ENCODE data around the gene NRXN3. TPM values are rescaled to one million over a fixed set of nuclear protein-coding genes. Genes with fewer than 3 reads are reported as not detected.

NRXN3 gene
- total and polyA plus RNA-seq, 2 experiments from 2014 or later: 1.0 to 1.8 TPM

GRCh38 chr14:79656496-79656895, 1486.3 kb downstream of the NRXN3 start:
- Histone ChIP-seq H2AFZ (no peak overlapping the region), H3K4me1 (ENCODE audit: insufficient read depth) (no peaks in the 10 kb centered on the region), H3K4me2 (no peak overlapping the region), H3K9me2 (ENCODE audit: insufficient read depth) (no peaks in the 10 kb centered on the region), H3F3A (replicated peaks; ENCODE audit: low read depth) (no peaks in the 10 kb centered on the region), H3K27ac (ENCODE audit: low read depth) (no peak overlapping the region), H3K27me3 (ENCODE audit: insufficient read depth) (no peaks in the 10 kb centered on the region), H3K79me2 (replicated peaks; ENCODE audit: insufficient read depth) (no peaks in the 10 kb centered on the region), H3K36me3 (ENCODE audit: insufficient read depth) (no peaks in the 10 kb centered on the region), H4K20me1 (replicated peaks; ENCODE audit: insufficient read depth) (no peaks in the 10 kb centered on the region), H3K4me3 (no peak overlapping the region)
- ATAC-seq (no peak), DNase-seq (ENCODE audit: low spot score) (no peak)
- TF ChIP-seq EZH2phosphoT487 (IDR thresholded peaks at IDR 0.05; ENCODE audit: unreplicated experiment) (no peak), ETS1 (IDR thresholded peaks at IDR 0.05) (no peak), EZH2 (IDR thresholded peaks at IDR 0.05; ENCODE audit: low read depth, unreplicated experiment) (no peak), ZNF114 (CRISPR knock-in tag; IDR thresholded peaks at IDR 0.05) (no peak), POLR2AphosphoS5 (IDR thresholded peaks at IDR 0.05; ENCODE audit: low read depth) (no peak), NANOG (IDR thresholded peaks at IDR 0.05; ENCODE audit: borderline replicate concordance) (no peak), CTCF (conservative IDR thresholded peaks at IDR 0.05; ENCODE audit: low read depth in 2 of 2) (no peak), STAT1 (IDR thresholded peaks at IDR 0.05; ENCODE audit: unreplicated experiment) (no peak), ZNF462 (CRISPR knock-in tag; IDR thresholded peaks at IDR 0.05) (no peak), ZNF331 (CRISPR knock-in tag; IDR thresholded peaks at IDR 0.05; ENCODE audit: low read depth) (no peak), CREB1 (CRISPR knock-in tag; IDR thresholded peaks at IDR 0.05; ENCODE audit: low read depth) (no peak), REST (IDR thresholded peaks at IDR 0.05; ENCODE audit: unreplicated experiment) (no peak), JUNB (IDR thresholded peaks at IDR 0.05; ENCODE audit: unreplicated experiment) (no peak)
- H3K4me1 Mint-ChIP-seq: 0 out of 3 replicates have a peak, but pooled peaks cover 3% of the 10 kb centered on the region
- no peak overlapping the region for H3K27ac Mint-ChIP-seq
- H3K36me3 Mint-ChIP-seq (ENCODE audit: low read depth): no peaks in the 10 kb centered on the region
- H3K27me3 Mint-ChIP-seq (ENCODE audit: insufficient read depth, low read depth, poor library complexity): peaks cover 2% of the 10 kb centered on the region
- no peaks in the 10 kb centered on the region; the same call in 2 of the 3 replicates for H3K9me3 Mint-ChIP-seq
- H3K4me3 Mint-ChIP-seq: no peak overlapping the region

Data from GM23338 (cell line).